Measurements from ENCODE around the gene DBNDD1.

GRCh38 chr16:90050969-90051368, 31.7 kb upstream of the DBNDD1 start:
- no peak for TF ChIP-seq ZNF384 (IDR thresholded peaks at IDR 0.05)
- TF ChIP-seq SP1 (IDR thresholded peaks at IDR 0.05), result no peak
- no peak for TF ChIP-seq TARDBP (IDR thresholded peaks at IDR 0.05)
- no peak for TF ChIP-seq BHLHE40 (IDR thresholded peaks at IDR 0.05; ENCODE audit: borderline replicate concordance)
- TF ChIP-seq SUZ12 (IDR thresholded peaks at IDR 0.05), result no peak
